Measurements from ENCODE around the gene SMPX.
"Not testable (repeated sequence)": the region's sequence is repeated elsewhere in the genome, so short reads cannot be mapped to it uniquely, and the experiment has no call there.

The SMPX gene

GRCh38 chrX:21757960-21758359, at the start of gene SMPX:
Gene SMPX, minus strand, starts transcription at chrX:21758116. Its CDS starts 3,826 bp downstream, at chrX:21754290.
- no peak for DNase-seq

- peak; percentile 2 for DNase-seq
These were observed 48.8 kb upstream of the SMPX start for GRCh38 chrX:21806691-21807090.

- no peak for DNase-seq
These were observed 44.9 kb upstream of the SMPX start for GRCh38 chrX:21802839-21803238.

GRCh38 chrX:21802054-21802670, 44.2 kb upstream of the SMPX start:
- DNase-seq: no peak

GRCh38 chrX:21800344-21800770, 42.4 kb upstream of the SMPX start:
- DNase-seq: peak; percentile 20

DNA sequence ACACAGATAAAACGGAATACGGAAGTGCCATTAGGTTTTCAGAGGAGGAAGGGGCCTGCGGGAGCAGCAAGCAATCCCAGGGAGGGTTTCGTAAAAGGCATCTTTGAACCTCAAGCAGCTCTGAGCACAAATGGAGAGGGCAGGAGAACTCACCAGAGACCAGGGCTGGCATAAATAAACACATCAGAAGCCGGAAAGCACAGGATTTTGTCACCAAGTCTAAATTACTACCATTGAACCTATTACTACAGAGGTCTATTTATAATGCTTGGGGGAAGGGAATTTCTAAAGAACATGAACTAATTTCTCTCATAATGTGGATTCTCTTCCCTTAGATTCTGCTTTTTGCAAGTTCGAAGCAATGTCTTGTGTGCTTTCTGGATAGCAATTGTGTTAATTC, 41.9 kb upstream of the SMPX start:
- no peak for DNase-seq

DNA sequence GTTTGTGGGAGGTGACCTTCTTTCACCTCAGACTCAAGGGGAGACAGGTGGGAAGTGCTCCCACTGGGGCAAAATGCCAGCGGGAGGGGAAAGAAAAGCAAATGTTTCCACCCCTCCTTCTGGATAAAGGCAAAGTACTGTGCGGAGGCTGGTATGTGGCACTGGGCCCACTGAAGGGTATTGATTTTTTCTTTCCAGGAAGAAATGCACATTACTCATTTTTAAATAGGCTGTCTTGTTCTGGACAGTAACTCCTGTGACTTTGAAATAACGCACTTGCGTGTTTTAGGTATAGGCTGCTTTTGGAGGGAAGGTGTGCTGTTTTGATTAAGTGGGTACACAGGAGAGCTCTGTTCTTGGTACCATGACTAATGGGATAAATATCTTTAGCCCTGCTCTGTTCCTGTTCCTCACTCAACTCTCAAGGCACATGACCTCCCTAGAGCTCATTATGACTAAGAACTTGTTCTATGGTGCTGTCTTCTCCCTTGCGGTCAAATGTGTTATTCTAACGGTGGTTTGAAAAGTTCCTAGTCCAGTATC, 40.8 kb upstream of the SMPX start:
- DNase-seq: peak; percentile 24

GRCh38 chrX:21781976-21782375, 24.1 kb upstream of the SMPX start:
- DNase-seq: no peak

- DNase-seq: no peak
These were observed 23.6 kb upstream of the SMPX start for GRCh38 chrX:21781525-21781924.

GRCh38 chrX:21779095-21779494, 21.2 kb upstream of the SMPX start:
- no peak for DNase-seq

- DNase-seq: no peak
These were observed 20.3 kb upstream of the SMPX start for GRCh38 chrX:21778236-21778635.

DNA sequence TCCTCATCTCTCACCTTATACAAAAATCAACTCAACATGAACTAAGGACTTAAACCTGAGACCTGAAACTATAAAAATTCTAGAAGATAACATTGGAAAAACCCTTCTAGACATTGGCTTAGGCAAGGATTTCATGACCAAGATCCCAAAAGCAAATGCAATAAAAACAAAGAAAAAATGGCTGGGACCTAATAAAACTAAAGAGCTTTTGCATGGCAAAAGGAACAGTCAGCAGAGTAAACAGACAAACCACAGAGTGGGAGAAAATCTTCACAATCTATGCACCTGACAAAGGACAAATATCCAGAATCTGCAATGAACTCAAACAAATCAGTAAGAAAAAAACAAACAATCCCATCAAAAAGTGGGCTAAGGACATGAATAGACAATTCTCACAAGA, 17.2 kb upstream of the SMPX start:
- DNase-seq: not testable (repeated sequence)

GRCh38 chrX:21773036-21773435, 15.1 kb upstream of the SMPX start:
- DNase-seq: not testable (repeated sequence)

- no peak for DNase-seq
These were observed 12.9 kb upstream of the SMPX start for GRCh38 chrX:21770631-21771321.

- DNase-seq: no peak
These were observed 8.2 kb upstream of the SMPX start for GRCh38 chrX:21766101-21766500.

GRCh38 chrX:21764008-21764407, 6.1 kb upstream of the SMPX start:
- DNase-seq: no peak

DNA sequence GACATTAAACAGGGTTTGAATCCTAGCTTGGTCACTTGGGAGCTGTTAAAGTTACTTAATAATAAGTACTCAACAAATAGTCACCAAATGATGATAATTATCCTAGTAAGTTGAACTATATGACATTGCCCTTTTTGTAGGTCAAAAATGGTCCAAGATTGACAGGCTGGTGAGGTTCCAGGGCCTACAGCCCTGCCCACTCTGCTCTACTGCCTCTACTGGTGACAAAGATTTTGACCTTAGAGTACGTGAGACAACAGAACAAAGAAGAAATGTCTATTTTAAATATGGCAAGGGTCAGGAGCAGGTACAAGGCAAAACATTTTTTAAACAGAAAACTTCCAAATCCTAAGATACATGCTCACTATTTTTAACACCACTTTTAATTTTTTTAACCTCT, 572 bp upstream of the SMPX start:
- no peak for DNase-seq

GRCh38 chrX:21756785-21757529, 959 bp downstream of the SMPX start:
- peak; percentile 5 for DNase-seq

- no peak for DNase-seq
These were observed 8.0 kb downstream of the SMPX start for GRCh38 chrX:21749924-21750323.

GRCh38 chrX:21748235-21748634, 9.7 kb downstream of the SMPX start:
- no peak for DNase-seq

GRCh38 chrX:21747558-21747957, 10.4 kb downstream of the SMPX start:
- DNase-seq: no peak

DNA sequence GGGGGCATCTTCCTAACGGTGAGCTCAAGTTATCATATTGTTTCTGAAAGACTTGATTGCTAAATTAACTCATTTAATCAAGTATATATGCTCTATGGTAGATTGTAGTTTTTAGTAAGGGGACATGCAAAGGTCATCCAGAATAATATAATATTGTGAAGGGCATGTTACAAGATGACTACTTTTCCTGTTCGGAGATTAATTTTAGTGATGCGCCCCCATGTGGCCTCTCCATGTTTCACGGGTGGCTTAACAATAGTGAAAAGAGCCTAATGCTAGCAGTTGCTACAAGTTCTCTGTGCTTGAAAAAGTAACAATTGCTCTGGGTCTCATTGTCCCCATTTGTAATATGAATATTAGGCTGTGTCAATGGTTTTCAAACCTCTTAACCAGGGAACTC, 12.2 kb downstream of the SMPX start:
- peak; percentile 10 for DNase-seq

- DNase-seq: no peak
These were observed 13.2 kb downstream of the SMPX start for GRCh38 chrX:21744721-21745120.

DNA sequence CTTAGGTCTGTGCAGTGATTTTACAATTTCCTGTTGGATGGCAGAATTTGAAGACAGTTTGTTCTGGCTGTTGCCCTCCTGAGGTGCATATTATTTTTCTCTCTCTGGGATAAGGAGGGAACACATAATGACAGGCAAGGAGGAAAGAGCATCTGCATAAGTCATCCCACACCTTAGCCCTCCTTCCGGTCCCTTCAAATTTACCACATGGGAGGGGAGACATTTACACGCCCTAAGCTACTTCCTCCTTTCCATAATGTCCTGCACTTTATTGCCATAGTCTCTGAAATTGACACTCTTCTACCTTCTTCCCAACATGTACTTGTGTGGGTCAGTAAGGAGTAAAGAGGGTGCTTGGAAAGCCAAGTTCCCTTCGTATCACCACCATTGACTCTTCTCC, 13.9 kb downstream of the SMPX start:
- DNase-seq: no peak

Measured in fibroblast of skin of right biceps (primary cell).